ENCODE measurements around the gene DEDD.
"Not testable (repeated sequence)": the region's sequence is repeated elsewhere in the genome, so short reads cannot be mapped to it uniquely, and the experiment has no call there.

DEDD gene

GRCh38 chr1:161121042-161121650 is 11.3 kb downstream of the DEDD start:
- Mint-ChIP-seq H3K9me3 (no peaks in the 10 kb centered on the region), H3K27ac (peak overlapping the region; percentile 83), H3K27me3 (no peaks in the 10 kb centered on the region), H3K4me1 (peaks cover 54% of the 10 kb centered on the region), H3K4me3 (peak overlapping the region; percentile 37), H3K36me3 (ENCODE audit: low read depth) (peaks cover 51% of the 10 kb centered on the region)
- ATAC-seq: no peak
- DNase-seq: no peak

GRCh38 chr1:161119092-161119903 is 13.2 kb downstream of the DEDD start:
- no peaks in the 10 kb centered on the region for H3K9me3 Mint-ChIP-seq
- peaks cover 70% of the 10 kb centered on the region for H3K4me1 Mint-ChIP-seq
- ATAC-seq: peak; percentile 70
- H3K27me3 Mint-ChIP-seq: no peaks in the 10 kb centered on the region
- H3K4me3 Mint-ChIP-seq: peak overlapping the region; percentile 95
- peak overlapping the region; percentile 80 for H3K27ac Mint-ChIP-seq
- H3K36me3 Mint-ChIP-seq (ENCODE audit: low read depth): peaks cover 52% of the 10 kb centered on the region
- peak; percentile 61 for DNase-seq

- H3K27ac Mint-ChIP-seq: peak within 1 kb of the TSS; percentile 80
- H3K36me3 Mint-ChIP-seq (ENCODE audit: low read depth): peaks cover 57% of the 10 kb centered on the region
- ATAC-seq (peak; percentile 50), DNase-seq (peak; percentile 90)
- H3K4me1 Mint-ChIP-seq: peaks cover 83% of the 10 kb centered on the region
- H3K4me3 Mint-ChIP-seq: peak within 1 kb of the TSS; percentile 95
- H3K9me3 Mint-ChIP-seq: no peaks in the 10 kb centered on the region
- no peaks in the 10 kb centered on the region for H3K27me3 Mint-ChIP-seq
Observed at GRCh38 chr1:161117759-161118581, 14.5 kb downstream of the DEDD start, which contains the start of the genes NIT1 and PFDN2. Gene NIT1 (plus strand): TSS chr1:161118105. CDS start chr1:161118177, 72 bp downstream. Gene PFDN2 (minus strand): TSS chr1:161118037. CDS start chr1:161118026, 11 bp downstream.

GRCh38 chr1:161115961-161116360 is 16.5 kb downstream of the DEDD start:
- not testable (repeated sequence) for DNase-seq, H3K9me3 Mint-ChIP-seq, ATAC-seq, H3K27me3 Mint-ChIP-seq
- H3K36me3 Mint-ChIP-seq (ENCODE audit: low read depth): peaks cover 46% of the 10 kb centered on the region
- H3K27ac Mint-ChIP-seq: peak overlapping the region; percentile 80
- H3K4me1 Mint-ChIP-seq: peaks cover 83% of the 10 kb centered on the region
- H3K4me3 Mint-ChIP-seq: peak overlapping the region; percentile 95

- Mint-ChIP-seq H3K27me3 (no peaks in the 10 kb centered on the region), H3K27ac (peak overlapping the region; percentile 80), H3K4me1 (peaks cover 76% of the 10 kb centered on the region), H3K36me3 (ENCODE audit: low read depth) (peaks cover 42% of the 10 kb centered on the region), H3K9me3 (no peaks in the 10 kb centered on the region), H3K4me3 (peak overlapping the region; percentile 95)
- ATAC-seq (peak; percentile 82), DNase-seq (peak; percentile 37)
Observed at GRCh38 chr1:161115132-161115711, 17.2 kb downstream of the DEDD start.

GRCh38 chr1:161114556-161114955 is 17.9 kb downstream of the DEDD start:
- peak overlapping the region; percentile 1 for H3K4me3 Mint-ChIP-seq
- DNase-seq (no peak), ATAC-seq (no peak)
- no peaks in the 10 kb centered on the region for H3K27me3 Mint-ChIP-seq
- no peaks in the 10 kb centered on the region for H3K9me3 Mint-ChIP-seq
- H3K27ac Mint-ChIP-seq: peak overlapping the region; percentile 48
- H3K4me1 Mint-ChIP-seq: peaks cover 69% of the 10 kb centered on the region
- peaks cover 37% of the 10 kb centered on the region for H3K36me3 Mint-ChIP-seq (ENCODE audit: low read depth)

GRCh38 chr1:161113915-161114314 is 18.6 kb downstream of the DEDD start:
- Mint-ChIP-seq H3K4me1 (peaks cover 63% of the 10 kb centered on the region), H3K27ac (peak overlapping the region; percentile 48), H3K27me3 (no peaks in the 10 kb centered on the region), H3K4me3 (peak overlapping the region; percentile 1), H3K9me3 (no peaks in the 10 kb centered on the region), H3K36me3 (ENCODE audit: low read depth) (peaks cover 39% of the 10 kb centered on the region)
- DNase-seq (no peak), ATAC-seq (no peak)

- Mint-ChIP-seq H3K27ac (no peak overlapping the region), H3K4me1 (peaks cover 52% of the 10 kb centered on the region), H3K4me3 (no peak overlapping the region), H3K36me3 (ENCODE audit: low read depth) (peaks cover 39% of the 10 kb centered on the region), H3K9me3 (no peaks in the 10 kb centered on the region), H3K27me3 (no peaks in the 10 kb centered on the region)
- ATAC-seq (no peak), DNase-seq (no peak)
Observed at GRCh38 chr1:161111527-161111926, 20.9 kb downstream of the DEDD start.

- Mint-ChIP-seq H3K27me3 (no peaks in the 10 kb centered on the region), H3K27ac (no peak overlapping the region), H3K4me3 (no peak overlapping the region), H3K36me3 (ENCODE audit: low read depth) (peaks cover 39% of the 10 kb centered on the region), H3K9me3 (no peaks in the 10 kb centered on the region), H3K4me1 (peaks cover 51% of the 10 kb centered on the region)
- DNase-seq (no peak), ATAC-seq (no peak)
Observed at GRCh38 chr1:161111117-161111516, 21.4 kb downstream of the DEDD start.

- peaks cover 26% of the 10 kb centered on the region for H3K36me3 Mint-ChIP-seq (ENCODE audit: low read depth)
- H3K27ac Mint-ChIP-seq: no peak overlapping the region
- H3K4me1 Mint-ChIP-seq: peaks cover 24% of the 10 kb centered on the region
- ATAC-seq (no peak), DNase-seq (no peak)
- H3K27me3 Mint-ChIP-seq: no peaks in the 10 kb centered on the region
- H3K4me3 Mint-ChIP-seq: no peak overlapping the region
- no peaks in the 10 kb centered on the region for H3K9me3 Mint-ChIP-seq
Observed at GRCh38 chr1:161106431-161106830, 26.0 kb downstream of the DEDD start.

- Mint-ChIP-seq H3K27ac (no peak overlapping the region), H3K36me3 (ENCODE audit: low read depth) (peaks cover 19% of the 10 kb centered on the region), H3K27me3 (no peaks in the 10 kb centered on the region), H3K4me3 (no peak overlapping the region), H3K9me3 (no peaks in the 10 kb centered on the region), H3K4me1 (peaks cover 60% of the 10 kb centered on the region)
- DNase-seq (no peak), ATAC-seq (no peak)
Observed at GRCh38 chr1:161100556-161100955, 31.9 kb downstream of the DEDD start.

- Mint-ChIP-seq H3K27ac (peak overlapping the region; percentile 5), H3K4me1 (peaks cover 58% of the 10 kb centered on the region), H3K4me3 (peak overlapping the region; percentile 55), H3K36me3 (ENCODE audit: low read depth) (peaks cover 16% of the 10 kb centered on the region), H3K9me3 (no peaks in the 10 kb centered on the region), H3K27me3 (no peaks in the 10 kb centered on the region)
- ATAC-seq (no peak), DNase-seq (no peak)
Observed at GRCh38 chr1:161099090-161099802, 33.2 kb downstream of the DEDD start.

GRCh38 chr1:161098210-161099068 is 34.0 kb downstream of the DEDD start, which contains the start of gene KLHDC9:
Gene KLHDC9 (plus strand): TSS chr1:161098361. CDS start chr1:161098536, 175 bp downstream.
- DNase-seq (peak; percentile 76), ATAC-seq (peak; percentile 71)
- Mint-ChIP-seq H3K4me1 (peaks cover 60% of the 10 kb centered on the region), H3K4me3 (peak within 1 kb of the TSS; percentile 78), H3K27me3 (no peaks in the 10 kb centered on the region), H3K36me3 (ENCODE audit: low read depth) (peaks cover 16% of the 10 kb centered on the region), H3K27ac (peak within 1 kb of the TSS; percentile 83), H3K9me3 (no peaks in the 10 kb centered on the region)
